NCI-H345 treated with DMSO at 0.1 percent for 48 hours (cell line): ENCODE results near the gene SKAP1.

Experiments
- DNase-seq: peaks from one replicate; lab custom pipeline; 2025; ENCODE audit not compliant: unreplicated experiment; lab: John Stamatoyannopoulos, UW

Gene SKAP1

DNA sequence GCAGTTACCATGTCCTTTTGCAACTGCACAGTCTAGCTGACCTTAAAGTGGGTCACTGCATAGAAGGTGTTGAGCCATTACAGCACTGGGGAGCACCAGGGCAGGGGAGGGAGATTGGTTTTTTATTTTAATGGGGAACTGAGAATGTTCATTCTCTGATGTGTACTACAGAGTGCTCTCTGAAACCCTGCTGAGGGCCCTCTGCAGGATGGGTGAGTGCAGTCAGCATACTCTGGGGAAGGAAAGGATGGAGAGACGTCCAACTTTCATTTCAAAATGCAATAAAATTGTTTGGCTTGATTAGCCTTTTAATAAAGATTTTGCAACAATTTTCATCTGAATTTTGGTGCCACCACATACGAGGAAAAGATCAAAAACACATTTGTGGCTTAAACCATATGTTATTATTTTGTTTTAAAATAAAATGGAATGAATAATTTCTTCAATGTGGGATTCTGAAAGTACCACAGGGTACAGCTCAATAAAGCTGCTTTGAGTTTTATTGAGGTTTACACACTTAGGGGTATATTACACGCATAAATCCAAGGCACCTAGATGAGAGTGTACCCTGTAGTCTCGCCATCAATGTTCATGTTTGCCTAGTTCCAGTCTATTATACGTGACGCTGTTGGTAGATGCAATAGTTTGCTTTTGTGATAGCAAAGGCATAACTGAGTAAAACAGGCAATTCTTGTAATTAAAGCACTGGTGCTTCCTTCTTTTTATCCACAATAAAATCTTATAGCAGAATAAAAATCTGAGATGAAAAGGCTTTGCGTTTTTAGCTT is 249.0 kb downstream of the SKAP1 start:
- DNase-seq: no peak

DNA sequence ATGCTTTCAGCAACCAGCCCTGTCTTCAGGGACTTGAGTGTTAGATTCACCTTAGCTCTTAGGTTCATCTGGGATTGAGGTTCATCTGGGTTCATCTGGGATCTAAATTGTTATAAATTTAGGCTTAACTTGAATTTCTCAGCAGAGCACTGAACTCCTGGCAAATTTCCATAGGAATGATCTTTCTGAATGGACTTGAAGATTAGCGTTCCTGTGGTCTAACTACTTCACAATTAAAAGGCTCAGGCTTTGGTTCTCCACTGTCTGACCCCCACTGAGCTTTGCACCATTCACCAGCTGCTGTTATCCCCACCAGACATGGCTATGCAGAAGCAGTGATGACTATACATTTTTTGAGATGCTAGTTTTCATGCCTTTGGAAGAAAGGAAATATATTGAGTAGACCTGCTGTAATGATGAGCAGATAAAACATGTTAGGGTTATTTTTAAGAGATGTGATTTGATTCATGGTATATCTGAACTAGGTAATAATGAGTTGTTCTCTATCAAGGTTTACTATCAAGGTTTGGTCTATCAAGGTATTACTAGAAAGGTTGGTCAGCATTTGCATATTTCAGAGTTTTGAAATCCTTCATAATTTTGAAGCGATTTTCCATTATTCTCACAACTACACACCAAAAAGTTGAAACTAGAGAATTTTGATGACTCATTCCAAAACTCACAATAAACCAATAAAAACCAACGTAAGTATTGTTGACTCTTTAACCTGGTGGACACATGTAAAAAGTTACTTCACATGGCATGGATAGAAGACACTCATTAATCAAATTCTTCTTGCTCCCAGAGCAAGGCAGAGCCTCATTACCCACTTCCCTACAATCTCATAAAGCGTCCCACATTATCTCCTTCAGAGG is 250.7 kb downstream of the SKAP1 start:
- no peak for DNase-seq

DNA sequence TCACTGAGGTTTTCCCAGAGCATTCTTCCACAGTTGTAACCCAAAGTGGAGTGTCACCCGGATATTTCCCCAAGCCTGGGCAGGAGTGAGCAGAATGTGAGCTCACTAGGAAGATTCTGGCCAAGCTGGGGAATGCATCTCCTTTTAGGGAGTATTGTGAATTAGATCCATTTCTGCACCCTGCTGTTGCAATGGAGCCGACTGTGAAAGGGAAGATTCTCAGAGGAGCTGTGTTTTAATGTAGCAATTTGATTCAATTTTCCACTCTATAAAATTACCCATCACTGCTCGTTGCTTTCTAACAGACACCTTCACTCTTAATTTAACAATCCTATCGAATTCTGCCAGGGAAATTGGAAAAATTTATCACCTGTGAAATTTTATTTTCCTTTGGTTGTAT is 251.7 kb downstream of the SKAP1 start:
- DNase-seq: no peak

DNA sequence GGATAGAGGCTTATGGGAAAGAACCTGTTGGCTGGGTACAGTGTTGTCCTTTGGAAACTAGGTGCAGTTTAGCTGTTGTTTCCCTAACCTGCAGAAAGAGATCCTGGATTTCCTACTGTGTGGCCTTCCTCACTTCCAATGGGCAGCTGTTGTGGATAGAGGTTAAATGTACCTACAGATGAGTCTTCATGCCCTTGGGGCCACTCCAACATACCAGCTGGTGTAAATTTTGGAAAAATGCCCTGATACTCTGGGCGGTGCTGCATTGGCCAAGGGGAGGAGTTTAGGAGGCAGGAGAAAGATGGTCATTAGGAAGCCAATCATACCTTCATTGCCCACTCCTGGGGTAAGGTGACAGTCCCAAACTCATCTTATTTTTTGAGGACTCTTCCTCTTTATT is 252.2 kb downstream of the SKAP1 start:
- no peak for DNase-seq

DNA sequence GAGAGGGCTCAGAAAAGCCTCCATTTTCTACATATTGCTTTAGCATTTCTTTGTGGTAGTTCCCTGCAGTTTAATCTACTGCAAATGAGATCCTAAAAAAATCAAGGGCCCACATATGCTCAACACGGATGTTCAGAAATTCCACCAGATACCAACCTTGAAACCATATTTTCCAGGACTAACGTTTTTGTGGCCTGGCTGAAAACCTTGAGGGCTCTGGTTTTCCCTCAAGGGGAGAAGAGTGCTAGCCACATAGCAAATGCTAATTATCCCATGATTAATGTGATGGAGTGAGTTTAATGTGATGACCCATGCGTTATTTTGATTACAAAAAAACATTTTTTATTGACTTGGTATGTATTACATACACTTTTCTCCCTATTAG is 253.6 kb downstream of the SKAP1 start:
- DNase-seq: no peak

GRCh38 chr17:48175692-48176470 is 254.1 kb downstream of the SKAP1 start:
- no peak for DNase-seq

GRCh38 chr17:48174833-48175523 is 255.0 kb downstream of the SKAP1 start:
- DNase-seq: no peak

DNA sequence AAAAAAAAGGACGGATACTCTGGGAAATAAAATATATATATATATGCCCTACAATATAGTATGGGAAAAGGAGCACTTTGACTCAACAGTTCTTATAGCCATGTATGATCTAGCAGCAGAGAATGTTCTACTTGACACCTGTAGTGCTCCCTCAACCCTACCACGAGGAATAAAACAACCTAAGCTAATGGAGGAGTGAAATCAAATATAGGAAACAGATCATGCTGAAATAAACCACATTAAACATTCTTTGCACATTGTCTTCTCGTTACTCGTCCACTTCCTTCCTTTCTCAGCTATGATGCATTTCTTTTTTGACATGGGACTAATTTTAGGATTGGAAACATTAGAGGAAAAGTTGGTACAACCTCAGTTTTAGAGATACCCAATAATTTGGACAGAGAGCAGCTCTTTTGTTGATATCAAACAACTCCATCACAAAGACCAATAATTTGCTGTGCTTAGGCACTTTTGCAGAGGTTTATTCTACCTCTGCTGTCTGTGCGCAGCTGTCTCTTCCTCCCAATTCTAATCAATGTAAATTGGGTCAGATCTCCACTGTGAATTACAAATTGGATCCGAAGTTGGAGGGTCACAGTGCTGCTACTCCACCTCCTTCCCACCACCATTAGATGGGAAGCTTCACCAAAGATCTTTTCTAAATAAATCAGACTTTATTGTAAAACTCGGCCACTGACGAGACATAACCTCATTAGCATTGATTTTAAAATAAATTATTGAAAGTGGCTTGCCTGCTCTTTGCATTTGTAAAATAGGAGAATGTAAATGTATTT is 256.6 kb downstream of the SKAP1 start:
- DNase-seq: no peak

GRCh38 chr17:48169926-48170325 is 260.1 kb downstream of the SKAP1 start:
- no peak for DNase-seq

- no peak for DNase-seq
Observed at GRCh38 chr17:48163809-48164208, 266.2 kb downstream of the SKAP1 start.

DNA sequence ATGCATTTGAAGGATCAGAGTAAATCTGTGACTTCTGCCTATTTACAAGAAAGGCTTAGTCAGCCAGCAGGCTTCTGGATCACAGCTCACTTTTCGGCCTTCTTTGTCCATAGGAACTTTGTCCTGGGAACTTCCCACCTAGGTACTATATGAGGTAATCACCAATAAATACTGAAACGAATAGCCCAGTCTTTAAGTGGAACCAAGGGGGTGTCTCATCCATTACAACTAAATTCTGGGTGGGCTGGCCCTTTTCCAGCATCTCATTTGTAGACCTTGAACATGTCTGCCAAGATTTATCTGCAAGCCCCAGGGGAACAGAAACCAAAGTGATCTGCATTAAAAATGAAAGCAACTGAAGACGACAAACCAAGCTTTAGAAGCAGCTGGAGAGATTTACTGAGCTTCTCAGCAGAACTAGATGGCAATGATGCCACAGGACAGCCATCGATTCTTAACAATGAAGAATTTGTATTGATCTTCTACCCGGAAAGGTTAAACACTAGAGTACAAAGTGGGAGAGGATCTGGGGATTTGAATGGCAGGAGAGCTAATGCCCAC is 267.0 kb downstream of the SKAP1 start:
- no peak for DNase-seq

GRCh38 chr17:48162306-48162934 is 267.6 kb downstream of the SKAP1 start:
- DNase-seq: no peak

GRCh38 chr17:48161127-48161905 is 268.7 kb downstream of the SKAP1 start:
- DNase-seq: no peak

GRCh38 chr17:48160177-48161081 is 269.6 kb downstream of the SKAP1 start:
- peak; percentile 91 for DNase-seq

GRCh38 chr17:48159232-48159631 is 270.8 kb downstream of the SKAP1 start:
- DNase-seq: no peak

DNA sequence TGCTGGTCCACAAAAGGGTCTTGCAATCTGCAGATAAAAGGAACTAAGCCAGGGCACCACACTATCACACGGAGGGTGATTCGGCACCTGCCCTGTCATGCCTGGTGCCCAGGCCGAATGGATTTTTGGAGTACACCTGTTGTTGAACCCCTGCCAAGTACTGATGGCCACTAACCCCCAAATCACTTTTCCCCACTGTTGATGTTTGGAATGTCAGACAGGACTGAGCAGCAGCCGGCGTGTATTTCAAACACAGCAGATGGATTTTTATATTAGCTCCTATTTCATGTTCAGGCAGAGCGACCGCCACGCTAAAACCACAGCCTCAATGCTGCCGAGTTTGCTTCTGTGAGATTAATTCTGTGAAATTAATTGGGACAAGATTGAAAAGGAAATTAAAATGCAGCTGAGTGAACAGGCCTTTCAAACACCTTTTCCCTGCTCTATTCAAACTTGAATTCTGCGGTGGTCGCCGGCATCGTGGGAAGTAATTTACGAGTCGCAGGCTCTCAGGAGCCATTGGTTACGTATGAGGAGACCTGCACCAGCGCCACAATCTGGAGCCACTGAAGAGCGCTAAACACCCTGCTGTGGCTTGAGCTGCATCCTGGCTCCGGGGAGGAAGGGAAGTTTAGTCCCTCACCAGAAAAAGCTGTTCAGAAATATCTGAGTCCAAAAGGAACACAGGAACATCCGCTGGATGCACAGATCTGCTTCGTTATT is 274.0 kb downstream of the SKAP1 start:
- DNase-seq: peak; percentile 37
